Neural progenitor cell (in vitro differentiated cells): ENCODE data around the gene SH2D2A.

Source experiments
- EZH2 ChIP-seq: fragments of 200-600 bp; sonication (generic); IDR thresholded peaks from 2 replicates; pipeline ENCODE4 v1.6.1; 2017; ENCODE audit warnings: antibody characterized with exemption, mild to moderate bottlenecking, moderate library complexity
- EZH2phosphoT487 ChIP-seq: fragments of 200-600 bp; sonication (generic); IDR thresholded peaks from 2 replicates; pipeline ENCODE4 v1.6.1; 2017; ENCODE audit warnings: antibody characterized with exemption
- TF ChIP-seq, protein P1 (sequence below): fragments of 200-600 bp; sonication (generic); IDR thresholded peaks from 2 replicates; pipeline ENCODE4 v1.5.1; 2017; ENCODE audit warnings: antibody characterized with exemption, mild to moderate bottlenecking

DNA sequence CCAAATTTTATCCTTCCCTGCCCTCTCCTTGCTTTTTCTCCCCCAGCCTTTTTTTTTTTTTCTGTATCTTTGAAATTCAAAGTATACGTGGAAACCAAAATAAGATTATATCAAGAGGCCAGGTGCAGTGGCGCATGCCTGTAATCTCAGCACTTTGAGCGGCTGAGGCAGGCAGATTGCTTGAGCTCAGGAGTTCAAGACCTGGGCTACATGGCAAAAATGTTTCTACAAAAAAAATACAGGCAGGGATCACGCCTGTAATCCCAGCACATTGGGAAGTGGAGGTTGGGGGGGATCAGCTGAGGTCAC, 55.9 kb downstream of the SH2D2A start:
- TF ChIP-seq, protein P1, sequence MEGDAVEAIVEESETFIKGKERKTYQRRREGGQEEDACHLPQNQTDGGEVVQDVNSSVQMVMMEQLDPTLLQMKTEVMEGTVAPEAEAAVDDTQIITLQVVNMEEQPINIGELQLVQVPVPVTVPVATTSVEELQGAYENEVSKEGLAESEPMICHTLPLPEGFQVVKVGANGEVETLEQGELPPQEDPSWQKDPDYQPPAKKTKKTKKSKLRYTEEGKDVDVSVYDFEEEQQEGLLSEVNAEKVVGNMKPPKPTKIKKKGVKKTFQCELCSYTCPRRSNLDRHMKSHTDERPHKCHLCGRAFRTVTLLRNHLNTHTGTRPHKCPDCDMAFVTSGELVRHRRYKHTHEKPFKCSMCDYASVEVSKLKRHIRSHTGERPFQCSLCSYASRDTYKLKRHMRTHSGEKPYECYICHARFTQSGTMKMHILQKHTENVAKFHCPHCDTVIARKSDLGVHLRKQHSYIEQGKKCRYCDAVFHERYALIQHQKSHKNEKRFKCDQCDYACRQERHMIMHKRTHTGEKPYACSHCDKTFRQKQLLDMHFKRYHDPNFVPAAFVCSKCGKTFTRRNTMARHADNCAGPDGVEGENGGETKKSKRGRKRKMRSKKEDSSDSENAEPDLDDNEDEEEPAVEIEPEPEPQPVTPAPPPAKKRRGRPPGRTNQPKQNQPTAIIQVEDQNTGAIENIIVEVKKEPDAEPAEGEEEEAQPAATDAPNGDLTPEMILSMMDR, result no peak
- TF ChIP-seq EZH2phosphoT487, result no peak
- TF ChIP-seq EZH2, result no peak
